Measurements from ENCODE around the gene SRA1. TPM values are rescaled to one million over a fixed set of nuclear protein-coding genes. Genes with fewer than 3 reads are reported as not detected.

Gene SRA1
- total and polyA plus RNA-seq, 2 of the 13 experiments (the other 11 are each of a cell fraction or from before 2014, with no cell fraction given) = 14.2 to 32.8 TPM

- TF ChIP-seq, protein P1, sequence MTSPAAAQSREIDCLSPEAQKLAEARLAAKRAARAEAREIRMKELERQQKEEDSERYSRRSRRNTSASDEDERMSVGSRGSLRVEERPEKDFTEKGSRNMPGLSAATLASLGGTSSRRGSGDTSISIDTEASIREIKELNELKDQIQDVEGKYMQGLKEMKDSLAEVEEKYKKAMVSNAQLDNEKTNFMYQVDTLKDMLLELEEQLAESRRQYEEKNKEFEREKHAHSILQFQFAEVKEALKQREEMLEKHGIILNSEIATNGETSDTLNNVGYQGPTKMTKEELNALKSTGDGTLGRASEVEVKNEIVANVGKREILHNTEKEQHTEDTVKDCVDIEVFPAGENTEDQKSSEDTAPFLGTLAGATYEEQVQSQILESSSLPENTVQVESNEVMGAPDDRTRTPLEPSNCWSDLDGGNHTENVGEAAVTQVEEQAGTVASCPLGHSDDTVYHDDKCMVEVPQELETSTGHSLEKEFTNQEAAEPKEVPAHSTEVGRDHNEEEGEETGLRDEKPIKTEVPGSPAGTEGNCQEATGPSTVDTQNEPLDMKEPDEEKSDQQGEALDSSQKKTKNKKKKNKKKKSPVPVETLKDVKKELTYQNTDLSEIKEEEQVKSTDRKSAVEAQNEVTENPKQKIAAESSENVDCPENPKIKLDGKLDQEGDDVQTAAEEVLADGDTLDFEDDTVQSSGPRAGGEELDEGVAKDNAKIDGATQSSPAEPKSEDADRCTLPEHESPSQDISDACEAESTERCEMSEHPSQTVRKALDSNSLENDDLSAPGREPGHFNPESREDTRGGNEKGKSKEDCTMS (CRISPR knock-in tag; conservative IDR thresholded peaks at IDR 0.05) = no peak
- no peak for TF ChIP-seq DR1 (CRISPR knock-in tag; IDR thresholded peaks at IDR 0.05)
- no peak for TF ChIP-seq ZFP91 (CRISPR knock-in tag; IDR thresholded peaks at IDR 0.05; ENCODE audit: borderline replicate concordance)
- TF ChIP-seq BCLAF1 (IDR thresholded peaks at IDR 0.05) = no peak
- TF ChIP-seq ZNF512 (CRISPR knock-in tag; IDR thresholded peaks at IDR 0.05) = no peak
- no peak for TF ChIP-seq TAF1 (CRISPR knock-in tag; IDR thresholded peaks at IDR 0.05)
- no peak for TF ChIP-seq ZNF572 (CRISPR knock-in tag; IDR thresholded peaks at IDR 0.05)
- TF ChIP-seq ZNF619 (CRISPR knock-in tag; IDR thresholded peaks at IDR 0.05) = no peak
- no peak for TF ChIP-seq BRD4 (CRISPR knock-in tag; IDR thresholded peaks at IDR 0.05)
- TF ChIP-seq HNRNPLL (IDR thresholded peaks at IDR 0.05; ENCODE audit: low read depth, low read length, poor library complexity, severe bottlenecking) = no peak
Observed at GRCh38 chr5:140524003-140524402, 33.3 kb downstream of the SRA1 start (continued).

Measured in HepG2 (cell line).